GM19438 (cell line): ENCODE data around the gene BIRC5.

Source experiments
- ATAC-seq: cut with Tn5 transposase; IDR thresholded peaks from one replicate; pipeline ENCODE4 v1.9.1; 2021; ENCODE audit warnings: low read depth; ENCODE audit not compliant: unreplicated experiment

Gene BIRC5

DNA sequence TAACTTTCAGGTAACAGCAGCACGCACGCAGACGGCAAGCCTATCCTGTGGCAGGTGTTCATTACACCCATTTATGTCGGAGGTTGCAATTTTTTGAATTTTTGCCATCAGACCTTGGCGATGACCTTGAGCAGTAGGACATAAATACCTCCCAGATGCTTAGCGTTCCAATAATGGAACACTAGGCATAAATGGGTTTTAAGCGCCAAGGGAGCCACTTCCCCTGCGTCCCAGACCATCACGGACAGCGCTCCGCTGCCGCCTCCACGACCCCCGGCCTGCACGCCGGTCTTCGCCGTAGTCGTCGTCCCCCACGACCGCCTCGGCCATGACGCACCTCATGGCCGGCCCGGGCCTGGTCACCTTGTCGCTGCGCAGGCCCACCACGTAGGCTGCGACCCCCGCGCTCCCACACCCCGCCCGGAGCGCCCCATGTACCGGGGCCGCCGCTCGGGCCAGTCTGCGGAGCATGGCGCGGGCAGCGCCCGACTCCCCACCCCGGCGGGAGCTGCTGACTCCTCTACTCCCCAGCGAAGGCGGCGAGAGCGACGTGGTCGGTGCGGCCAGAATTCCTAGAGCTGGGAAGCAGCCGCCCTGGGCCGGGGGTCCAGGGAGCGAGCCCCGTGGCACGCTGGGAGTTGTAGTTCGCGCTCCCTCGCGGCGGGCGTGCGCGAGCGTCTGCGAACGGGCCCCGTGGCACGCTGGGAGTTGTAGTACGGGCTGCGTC, 40.1 kb downstream of the BIRC5 start:
- ATAC-seq: no peak

DNA sequence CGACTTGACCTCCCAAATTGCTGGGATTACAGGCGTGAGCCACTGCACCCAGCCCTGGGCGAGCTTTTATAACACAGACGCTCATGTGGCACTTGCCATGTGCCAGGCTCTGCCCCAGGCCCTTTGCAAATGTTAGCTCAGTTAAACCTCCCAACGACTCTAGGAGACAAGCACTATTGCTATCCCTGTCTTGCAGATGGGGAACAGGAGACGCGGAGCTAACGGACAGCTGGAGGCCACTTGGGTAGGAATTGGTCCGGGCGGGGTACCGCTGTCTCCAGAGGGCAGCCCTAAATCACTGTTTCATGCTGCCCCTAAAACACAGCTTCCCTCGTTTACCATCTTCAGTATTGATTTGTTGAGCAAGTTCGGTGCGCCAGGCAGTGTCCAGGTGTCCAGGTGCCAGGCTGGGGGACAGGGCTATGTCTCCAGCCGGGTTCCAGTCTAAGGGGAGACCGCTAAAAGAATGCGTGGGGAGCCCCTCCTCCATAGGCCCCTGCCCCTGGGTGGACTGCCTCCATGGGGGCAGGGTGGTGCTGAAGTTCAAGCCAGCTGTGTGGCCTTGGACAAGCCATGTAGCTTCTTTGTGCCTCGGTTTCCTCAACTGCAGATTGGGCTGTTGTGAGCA, 41.1 kb downstream of the BIRC5 start:
- ATAC-seq: no peak

DNA sequence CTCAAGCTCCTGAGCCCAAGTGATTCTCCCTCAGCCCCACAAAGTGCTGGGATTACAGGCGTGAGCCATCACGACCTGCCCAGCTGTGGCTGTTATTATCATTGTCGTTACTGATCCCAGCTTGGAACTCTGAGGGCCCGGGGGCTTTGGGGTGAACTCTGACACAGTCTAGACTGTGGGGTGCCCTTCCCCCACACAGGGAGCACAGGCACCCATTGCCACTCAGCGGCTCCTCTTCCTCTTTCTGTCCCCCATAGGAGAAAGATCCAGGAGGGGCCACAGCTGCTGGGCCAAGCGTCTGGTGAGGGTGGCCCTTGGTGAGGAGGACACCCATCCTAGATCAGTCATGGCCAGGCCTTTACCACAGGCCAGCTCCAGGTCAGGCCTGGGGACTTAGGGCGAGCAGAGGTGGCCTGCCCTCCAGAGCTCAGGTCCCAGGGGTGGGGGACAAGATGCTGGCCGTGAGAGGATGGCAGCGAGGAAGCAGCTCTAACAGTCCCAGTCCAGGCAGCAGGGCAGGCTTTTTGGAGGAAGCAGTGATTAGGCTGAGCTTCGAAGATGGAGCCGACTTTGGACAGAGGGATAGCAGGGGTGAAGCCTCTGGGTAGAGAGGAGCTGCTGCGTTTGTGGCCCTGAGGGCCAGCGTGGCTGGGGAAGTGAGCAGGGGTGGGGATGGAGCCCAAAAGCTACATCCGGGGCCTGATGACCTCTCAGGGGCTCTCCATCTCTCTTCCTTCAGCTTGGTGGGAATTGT, 42.1 kb downstream of the BIRC5 start:
- ATAC-seq: no peak

DNA sequence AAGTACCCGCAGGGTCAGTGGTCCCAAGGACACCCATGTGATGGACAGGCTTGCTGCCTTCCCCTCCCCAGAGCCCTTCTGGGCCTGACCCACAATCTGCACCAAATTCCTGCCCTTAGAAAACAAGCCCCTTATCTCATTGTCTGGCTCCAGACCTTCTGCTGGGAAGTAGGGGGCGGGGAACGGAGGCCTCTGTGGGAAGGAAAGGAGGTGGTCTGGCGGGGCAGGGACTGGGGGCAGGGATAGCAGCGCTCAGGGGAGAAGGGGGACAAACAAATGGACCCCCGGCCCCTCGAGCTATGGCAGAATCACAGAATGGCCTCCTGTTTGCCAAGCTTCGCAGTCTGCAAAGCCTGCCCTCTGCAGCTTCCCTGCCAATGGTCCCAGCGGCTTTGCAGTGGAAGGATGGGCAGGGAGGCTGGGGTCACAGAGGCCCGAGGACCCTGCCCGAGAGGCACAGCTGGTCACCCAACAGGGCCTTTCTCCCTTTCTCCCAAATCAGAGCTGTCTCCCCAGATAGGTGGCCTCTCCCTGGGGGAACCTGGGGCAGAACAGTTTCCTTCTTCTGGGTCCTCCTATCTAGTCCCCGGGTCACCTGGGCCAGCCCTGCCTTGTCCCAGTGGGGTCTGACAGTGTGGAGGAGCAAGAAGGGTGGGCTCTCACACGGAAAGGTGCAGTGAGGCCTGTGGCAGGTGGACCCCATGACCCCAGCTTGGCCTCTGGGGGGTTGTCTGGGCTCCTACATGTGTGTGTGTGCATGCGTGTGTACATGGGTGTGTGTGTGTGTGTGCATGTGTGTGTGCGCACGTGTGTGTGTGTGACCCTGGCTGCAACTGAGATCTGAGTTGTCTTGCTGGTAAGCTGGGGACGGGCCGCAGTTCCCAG, 42.9 kb downstream of the BIRC5 start:
- no peak for ATAC-seq

DNA sequence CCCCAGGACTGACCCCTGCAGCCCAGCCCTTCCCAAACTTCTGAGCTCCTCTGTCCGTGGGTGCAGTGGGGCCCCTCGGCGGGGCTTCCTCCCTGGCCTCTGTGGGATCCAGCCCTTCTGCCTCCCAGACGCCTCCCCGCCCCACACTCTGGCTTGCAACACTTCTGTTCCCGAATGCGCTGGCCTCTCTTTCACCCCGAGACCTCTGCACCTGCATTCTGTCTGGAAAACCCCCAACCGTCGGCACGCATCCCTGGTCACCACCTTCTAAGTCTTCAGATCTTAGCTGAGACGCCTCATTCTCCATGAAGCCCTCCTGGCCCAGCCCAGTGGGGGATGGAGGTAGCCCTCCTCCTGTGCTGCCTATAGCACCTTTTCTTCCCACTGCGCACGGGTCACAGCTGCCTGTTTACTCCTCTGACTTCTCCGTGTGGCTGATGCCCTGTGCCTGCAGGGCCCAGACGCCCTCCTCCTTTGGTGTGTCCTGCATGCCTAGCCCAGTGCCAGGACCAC, 43.8 kb downstream of the BIRC5 start:
- no peak for ATAC-seq

DNA sequence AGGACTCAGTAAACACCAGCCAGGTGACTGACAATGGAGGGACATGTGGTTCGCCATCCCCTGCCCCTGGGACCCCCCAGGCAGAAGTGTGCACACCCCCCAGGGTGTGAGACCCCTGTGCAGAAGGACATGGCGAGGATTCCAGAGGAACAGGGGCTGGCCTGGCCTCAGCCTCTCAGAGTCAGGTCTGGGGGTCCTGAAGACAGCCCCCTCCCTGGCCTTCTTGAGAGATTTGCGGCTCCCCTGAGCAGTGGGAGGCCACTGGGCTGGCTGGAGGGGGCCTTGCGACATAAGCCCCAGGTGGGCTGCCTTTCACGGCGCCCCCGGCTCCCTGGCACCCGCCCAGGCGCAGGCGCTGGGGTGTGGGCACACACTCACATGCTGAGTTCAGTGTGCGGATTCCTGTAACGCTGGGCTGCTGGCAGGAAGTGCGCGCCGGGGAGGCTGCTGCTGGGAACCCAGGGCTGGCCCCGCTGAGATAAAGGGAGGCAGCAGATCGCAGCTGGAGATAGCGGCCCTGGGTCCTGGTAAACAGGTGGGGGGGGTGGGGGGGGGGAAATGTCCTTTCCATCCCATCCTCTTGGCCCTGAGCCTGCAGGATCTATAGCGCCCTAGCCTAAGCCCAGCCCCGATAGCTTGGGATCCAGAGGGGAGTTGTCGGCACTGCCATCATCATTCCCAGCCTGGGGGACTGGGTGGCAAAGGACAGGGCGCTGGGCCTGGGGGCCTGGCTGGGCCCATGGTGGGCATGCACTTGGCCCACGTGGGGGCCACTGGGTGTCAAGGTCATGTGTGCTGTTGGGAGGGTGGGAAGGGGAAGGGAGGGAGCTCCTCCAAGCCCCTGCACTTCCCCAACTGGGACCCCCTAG, 44.5 kb downstream of the BIRC5 start:
- ATAC-seq: no peak

DNA sequence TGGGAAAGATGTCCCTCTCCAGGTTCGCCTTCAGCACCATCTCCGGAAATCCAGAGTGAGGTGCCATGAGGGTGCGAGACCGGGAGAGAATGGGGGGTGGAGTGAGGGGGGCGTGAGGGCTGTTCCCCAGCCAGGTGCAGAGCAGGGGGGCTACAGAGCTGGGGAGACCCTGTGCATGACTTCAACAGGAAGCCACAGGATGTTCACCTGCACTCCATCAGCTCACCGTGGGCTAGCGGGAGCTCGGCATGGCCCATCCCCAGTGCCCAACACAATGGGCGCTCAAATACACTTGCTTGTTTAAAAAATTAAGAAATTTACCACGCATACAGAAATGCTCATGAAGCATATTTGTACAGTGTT, 45.1 kb downstream of the BIRC5 start:
- ATAC-seq: no peak

DNA sequence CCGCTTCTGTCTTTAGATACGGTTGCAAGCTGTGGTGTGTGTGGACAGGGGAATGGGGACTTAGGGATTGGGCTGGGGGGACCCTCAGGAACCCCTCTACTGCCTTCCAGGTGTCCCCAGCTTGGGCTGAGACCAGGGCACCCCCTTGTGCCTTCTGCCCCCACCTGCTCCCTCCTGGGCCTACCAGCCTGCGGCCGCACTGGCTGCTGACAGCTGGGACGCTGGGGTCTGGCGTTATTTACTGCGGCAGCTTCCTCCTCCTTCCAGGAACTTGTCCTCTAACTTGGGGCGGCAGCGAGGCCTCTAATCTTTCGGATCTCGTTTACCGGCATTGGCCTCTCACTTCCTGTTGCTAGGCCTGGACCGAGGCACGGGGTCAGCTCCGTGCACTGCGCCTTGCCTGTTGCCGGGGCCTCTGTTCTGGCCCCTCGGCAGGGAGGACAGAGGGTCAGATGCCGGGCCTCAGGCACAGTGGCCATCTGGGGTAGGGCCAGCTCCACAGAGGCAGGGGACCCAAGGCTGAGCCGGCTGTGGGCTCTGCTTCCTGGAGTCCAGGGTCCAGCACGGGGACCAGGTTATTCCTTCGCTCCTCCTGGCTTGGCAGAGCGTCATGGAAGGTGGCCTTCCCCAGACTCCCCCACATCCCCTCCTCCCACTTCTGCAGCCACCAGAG, 49.1 kb downstream of the BIRC5 start:
- ATAC-seq: no peak

DNA sequence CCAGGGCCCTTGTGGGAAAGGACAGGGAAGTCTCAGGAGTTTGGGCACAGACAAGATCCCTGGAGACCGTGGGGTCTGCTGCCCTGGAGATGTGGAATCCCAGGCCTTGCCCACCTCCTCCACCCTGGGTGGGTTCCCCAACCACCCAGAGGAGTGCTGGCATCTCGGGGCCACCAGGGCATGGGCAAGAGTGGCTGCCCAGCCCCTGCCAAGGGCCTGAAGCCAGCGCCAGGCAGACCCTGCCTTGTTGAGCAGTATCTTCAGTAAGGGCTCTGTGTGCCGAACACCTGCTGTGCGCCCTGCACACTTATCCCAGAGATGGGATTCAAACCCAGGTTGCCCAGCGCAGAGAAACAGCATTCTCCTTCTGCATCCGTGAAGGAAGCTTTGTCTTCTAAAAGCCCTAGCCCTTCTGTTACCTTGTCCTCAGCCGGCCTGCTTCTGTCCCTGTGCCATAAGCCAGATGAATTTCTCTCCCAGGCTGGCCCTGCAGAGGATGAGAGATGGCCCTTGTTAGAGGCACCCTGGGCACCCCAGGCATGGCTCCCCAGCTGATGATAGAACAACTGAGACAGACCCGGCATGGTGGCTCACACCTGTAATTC, 49.8 kb downstream of the BIRC5 start:
- ATAC-seq: no peak

DNA sequence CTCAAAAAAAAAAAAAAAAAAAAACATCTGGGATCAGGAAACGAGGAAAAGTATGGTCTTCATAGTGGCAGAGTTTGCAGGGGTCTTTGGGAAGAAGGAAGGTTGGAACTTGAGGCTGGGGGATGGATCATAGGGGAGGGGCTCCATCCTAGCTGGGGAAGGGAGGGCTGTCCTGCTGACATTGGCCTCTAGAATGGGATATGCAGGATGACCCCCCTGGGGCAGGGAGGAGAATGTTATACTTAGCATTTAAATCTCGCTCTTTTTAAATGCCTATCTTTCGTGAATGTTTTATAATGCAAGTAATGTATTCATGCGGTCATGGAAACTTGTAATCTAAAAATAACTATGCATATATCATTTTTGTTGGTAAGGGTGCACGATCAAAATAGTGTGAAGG, 50.5 kb downstream of the BIRC5 start:
- ATAC-seq: no peak

DNA sequence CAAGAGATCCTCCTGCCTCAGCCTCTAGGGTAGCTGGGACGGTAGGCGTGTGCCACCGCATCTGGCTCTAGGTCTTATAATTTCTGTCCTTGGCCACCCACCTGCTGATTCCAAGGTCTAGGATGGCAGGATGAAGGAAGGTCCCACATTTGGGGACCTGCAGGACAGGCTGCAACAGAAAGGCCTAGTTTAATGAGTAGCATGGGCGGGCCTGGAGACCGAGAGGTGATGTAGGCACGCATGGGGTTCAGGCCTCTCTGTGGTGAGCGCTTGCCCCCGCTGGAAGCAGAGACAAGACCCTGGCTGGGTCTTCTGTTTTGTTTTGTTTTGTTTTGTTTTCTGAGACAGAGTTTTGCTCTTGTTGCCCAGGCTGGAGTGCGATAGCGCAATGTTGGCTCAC, 51.1 kb downstream of the BIRC5 start:
- no peak for ATAC-seq

DNA sequence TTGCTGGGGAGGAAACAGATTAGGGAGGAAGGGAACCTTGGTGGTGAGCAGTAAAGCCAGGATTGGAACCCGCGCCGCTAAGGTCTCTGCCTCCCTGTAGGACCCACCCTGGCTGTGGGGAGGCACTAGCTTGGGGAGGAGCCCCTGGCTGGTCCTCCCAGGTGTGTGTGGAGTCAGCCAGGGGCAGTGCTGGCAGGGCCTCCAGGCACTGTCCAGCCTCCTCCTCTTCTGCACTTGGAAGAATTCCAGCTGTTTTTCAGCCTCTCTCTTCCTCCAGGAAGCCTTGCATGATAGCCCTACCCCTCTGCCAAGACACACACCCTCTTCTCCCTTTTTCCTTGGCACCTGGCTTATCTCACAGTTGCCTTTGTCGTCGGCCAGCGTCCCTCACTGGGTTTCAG, 52.2 kb downstream of the BIRC5 start:
- ATAC-seq: no peak

DNA sequence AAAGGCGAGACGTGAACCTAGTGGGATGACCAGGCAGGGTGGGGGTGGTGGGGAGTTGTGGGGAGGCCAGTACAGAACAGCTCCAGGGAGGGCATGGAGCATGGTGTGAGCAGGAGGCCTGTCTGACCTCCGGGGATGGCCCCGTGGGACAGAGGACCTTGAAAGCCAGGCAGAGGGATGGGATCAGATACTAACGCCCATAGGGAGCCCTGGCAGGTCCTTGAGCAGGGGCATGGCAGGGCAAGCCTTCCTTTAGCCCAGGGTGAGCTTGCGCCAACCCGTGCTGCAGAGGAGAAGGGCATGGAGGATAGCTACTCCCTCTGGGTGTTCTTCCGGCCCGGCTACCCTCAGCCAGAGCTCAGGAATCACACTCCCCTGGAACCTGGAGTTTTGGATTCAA, 52.7 kb downstream of the BIRC5 start:
- ATAC-seq: no peak

DNA sequence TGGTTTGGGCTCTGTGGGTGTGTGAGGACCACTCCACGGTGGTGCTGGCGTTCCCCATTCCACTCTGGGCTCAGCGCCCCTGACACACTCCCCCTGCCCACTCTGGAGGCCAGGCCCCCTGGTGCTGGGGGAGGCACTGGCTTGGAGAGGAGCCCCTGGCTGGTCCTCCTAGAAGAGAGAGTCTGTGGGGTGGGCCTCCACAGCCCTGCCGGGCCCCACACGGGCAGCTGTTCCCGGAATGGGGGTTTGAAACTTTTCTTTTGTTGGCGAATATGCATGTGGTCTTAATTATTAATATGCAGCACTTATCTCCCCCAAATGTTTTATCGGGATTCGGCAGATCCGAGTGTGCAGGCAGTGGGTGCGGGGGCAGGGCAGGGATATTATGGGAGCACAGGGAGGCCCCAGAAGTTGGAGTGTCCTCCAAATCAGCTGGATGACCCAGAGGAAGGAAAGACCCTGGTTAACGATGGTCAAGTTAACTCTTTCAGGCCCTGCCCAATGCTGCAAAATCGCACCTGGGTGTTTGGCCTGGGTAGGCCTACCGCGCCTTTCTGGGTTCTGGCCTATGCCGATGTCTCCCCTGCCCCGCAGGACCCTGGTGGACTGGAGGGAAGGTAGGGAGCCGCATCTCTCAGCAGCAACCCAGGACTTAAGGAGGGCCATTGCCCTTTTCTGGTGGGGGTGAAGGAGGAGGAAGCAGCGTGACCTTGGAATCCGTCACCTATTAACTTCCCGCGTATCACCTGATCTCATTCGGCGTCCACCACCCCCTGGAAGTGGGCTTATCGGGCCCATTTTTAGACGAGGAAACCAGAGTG, 53.4 kb downstream of the BIRC5 start:
- ATAC-seq: no peak

DNA sequence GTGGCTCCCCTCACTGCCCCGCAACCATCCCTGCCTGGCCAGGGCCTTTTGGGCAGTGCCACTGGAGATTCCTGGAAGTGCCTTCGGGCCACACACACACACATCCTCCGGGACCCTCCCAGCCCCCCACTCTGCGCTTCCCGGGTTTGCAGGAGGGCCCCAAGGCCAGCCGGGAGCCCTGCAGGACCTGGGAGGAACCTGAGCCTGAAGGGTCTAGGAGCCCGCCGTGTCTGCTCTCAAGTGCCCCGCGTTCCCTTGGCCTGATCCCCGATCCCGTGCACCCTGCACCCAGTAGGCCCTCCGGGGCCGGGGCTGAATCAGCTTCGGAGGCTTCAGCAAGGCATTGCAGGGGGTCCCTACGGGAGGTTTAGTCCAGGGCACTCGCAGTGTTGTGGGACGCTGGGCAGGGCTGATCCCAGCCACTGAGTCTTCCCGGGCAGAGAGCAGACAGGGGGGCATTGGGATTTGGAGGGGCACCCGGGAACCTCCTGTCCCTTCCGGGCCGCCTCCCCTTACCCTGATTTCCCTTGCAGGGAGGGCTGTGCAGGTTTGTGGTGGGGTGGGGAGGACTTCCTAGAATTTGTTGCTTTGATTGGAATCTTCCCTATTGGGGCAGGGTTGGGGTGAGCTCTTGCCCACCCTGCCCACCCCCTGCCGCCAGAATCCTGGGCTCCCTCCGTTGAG, 54.3 kb downstream of the BIRC5 start:
- ATAC-seq: no peak

DNA sequence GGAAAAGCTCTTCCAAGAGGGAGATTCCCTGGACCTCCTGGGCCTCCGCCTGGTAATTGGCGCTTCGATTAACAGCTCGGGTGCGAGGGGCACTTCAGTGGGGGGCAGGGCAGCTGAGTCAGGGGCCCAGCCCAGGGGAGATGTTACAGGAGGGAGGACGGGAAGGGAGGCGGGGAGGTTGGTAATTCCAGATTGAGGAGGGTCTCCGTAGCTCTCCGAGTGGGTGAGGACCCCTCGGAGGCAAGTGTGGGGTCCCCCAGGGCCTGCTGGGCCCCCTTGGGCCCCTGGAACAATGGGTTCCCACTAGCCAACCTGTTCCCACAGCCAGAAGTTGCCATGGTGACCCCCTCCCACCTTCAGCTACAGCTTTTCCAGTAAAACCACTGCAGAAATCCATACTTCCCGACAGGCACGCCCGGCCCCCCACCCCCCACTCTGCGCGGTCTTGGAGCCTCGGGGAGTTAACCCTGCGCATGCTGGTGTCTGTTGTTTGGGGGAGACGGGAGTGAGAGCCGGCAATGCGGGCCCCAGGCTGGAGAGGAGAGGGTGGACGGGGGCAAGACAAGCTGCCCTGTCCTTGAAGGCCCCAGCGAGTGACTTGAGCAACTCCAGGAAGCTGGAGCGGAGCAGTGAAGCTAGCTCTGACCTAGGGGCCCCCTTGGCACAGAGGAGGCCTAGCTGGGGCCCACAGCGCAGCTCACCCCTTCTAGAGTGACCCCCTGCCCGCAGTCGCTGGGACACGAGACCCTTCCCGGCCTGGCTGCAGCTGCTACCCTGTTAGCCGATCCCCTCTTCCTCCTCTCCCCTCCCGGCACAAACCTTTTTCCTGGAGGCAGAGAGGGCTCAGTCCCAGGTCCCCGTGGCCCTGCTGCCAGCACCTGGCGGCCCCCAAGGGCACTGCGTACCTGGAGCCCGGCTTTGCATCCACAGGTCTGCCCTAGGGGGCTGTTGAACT, 55.2 kb downstream of the BIRC5 start:
- no peak for ATAC-seq
